GM18520 (cell line): ENCODE data around the gene FOS.

Source experiments
- ATAC-seq: cut with Tn5 transposase; IDR thresholded peaks from one replicate; pipeline ENCODE4 v1.9.1; 2021; ENCODE audit not compliant: unreplicated experiment

The FOS gene

DNA sequence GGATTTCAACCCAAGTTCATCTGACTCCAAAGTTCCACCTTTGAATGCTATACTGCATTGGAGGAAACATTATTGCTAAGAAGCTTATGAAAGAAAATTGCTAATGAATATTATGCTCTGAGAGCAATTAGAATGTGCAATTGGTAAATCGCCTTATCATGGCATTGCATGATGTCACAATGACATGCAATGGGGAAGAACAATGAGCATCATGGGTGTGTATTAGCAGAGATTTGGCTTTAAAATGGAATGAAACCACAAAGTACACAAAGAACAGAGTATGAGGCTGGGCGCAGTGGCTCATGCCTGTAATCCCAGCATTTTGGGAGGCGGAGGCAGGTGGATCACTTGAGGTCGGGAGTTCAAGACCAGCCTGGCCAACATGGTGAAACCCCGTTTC lies 34.7 kb downstream of the FOS start:
- ATAC-seq, result no peak

DNA sequence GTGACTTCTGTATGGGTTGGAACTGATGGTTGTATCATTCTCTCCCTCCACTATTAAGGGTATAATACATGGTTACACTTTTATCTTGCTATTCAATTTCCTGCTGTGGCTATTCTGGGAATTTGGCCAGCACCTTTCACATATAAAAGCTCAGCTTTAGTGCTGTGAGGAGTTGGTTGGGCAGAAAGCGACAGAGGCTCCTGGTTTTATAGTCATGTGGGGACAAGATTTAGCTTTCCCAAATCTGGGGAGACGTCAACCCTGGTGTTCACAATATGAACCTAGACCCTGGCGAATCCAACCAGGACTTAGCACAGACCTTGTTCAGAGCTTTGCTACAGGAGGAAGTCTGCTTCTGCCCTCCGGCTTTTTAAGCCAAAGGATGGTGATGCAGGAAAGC lies 36.5 kb downstream of the FOS start:
- no peak for ATAC-seq

DNA sequence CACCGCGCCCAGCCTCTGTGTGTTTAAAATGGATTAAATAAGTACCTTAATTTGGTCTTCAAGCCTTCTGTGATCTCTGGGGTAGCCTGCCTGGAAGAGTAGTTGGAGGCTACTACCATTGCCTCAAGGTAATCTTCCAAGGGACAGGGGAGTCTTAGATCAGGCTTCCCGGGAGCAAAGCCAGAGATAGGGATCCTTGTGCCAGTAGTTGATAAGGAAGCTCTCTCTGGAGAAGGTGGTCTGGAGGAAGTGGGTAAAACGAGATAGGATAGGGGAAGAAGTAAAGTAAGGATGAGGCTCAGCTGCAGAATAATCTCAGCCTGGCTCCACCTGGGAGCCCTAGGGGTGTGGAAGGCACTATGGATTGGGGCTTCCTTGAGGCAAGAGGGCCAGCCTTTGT lies 38.5 kb downstream of the FOS start:
- no peak for ATAC-seq

DNA sequence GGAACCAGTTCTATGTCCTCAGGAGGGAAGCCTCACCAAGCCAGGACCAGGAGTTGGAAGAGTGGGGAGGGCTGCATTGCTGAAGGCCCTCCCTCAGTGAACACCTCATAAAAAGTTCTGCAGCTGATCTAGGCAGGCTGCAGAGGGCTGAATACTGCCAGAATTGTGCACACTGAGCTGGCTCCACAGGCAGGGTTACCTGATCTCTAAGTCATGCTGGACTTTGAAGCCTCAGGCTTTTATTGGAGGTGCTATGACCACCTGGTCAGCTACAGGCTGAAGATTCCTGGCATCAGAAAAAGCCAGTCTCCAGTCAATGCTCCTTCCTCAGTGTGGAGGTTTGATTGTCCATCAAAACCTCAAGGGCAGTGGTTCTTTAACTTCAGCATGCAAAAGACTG lies 39.7 kb downstream of the FOS start:
- no peak for ATAC-seq

DNA sequence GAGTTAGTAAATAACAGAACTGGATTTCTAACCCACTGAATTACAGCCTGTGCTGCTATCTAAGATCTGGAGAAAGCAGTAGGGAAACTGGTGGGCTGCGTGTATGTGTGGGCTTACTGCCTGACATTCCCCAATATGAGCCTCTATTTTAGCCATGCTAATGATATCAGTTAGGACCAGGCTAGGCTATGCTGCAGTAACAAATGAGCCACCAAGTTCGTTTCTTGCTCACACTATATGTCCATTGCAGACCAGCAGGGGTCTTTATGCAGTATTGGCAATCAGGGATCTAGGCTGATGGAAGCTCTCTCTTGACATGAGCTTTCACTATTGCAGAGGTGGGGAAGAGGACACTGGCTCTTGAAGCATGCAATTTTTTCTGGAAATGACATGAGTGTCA lies 40.4 kb downstream of the FOS start:
- no peak for ATAC-seq

DNA sequence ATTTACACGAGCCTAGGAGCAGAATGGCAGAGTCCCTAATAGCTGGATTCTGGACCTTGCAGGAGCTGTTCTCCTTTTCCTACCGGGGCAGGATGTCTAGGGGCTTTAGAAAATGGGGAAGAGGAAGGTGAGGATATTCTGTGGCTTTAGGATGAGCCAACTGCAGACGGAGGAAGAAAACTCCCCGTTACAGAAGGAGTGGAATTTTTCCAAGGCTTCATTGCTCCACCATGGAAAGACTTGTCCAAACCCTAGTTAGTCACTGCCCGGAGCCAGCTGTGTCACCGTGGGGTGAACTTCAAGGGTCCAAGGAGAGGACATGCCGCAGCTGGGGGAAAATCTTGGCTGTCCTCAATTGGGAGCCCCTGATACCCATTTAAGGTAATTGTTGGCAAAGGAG lies 41.6 kb downstream of the FOS start:
- no peak for ATAC-seq

DNA sequence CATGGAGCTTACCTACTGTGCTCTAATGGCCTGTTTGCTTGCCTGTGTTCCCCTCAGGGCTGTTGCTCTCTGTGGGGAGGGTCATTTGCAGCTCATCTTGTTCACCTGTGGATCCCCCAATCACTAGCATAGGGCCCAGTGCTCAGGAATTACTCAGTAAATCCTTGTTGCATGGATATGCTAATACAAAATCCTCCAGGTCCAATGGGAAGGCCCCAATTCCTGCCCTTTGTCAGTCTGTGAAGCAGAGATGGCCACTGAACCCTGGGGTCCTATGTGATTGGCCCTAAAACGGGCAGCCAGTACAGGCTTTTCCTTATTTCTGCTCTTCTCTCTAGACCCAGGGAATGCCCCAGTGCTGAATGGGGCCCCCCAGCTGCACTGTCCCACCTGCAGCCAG lies 44.1 kb downstream of the FOS start:
- ATAC-seq, result no peak

DNA sequence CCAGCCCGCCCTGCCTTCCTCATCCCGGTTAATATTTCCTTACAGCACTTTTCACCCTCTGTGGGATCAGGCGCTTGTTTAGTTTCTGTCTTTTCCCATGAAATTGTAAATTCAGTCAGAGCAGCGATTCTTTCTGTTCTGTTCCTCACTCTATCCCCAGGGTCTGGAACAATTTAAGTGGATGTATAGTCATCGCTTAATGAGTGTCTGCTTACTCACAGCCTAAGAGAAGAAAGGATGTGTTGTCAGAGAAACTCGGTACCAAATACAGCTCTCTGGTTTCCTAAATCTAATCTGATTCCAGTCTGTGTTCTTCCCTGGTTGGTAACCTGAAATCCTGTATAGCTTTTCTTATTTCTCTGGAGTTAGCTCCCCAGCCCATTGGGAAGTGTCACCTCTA lies 44.9 kb downstream of the FOS start:
- ATAC-seq, result no peak

DNA sequence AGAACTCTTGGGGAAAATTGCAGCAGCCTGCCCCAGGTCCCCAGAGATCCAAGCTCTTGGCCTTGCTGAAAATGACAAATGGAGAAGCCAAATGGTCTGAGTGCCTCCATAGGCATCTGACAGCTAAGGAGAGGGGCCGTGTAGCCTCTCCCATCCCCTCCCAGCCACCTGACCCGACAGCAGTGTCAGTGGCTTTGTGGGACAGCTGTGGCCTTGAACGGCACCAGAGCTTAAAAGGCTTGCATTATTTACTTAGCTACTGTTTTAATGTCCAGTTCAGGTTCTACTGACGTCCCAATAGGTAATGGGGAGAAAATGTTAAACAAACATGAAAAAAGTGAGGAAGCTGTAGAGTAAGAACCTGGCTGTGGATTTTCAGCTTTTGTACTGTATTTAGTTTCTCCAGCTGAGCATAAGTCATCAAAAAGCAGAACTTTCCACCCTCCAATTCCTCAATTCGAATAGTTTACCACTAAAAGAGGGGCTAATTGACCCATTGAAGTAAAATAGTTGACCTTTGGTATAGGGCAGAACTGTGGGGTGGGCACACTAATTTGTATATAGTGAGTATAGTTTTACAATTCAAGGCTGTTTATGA lies 50.0 kb downstream of the FOS start:
- ATAC-seq, result no peak

DNA sequence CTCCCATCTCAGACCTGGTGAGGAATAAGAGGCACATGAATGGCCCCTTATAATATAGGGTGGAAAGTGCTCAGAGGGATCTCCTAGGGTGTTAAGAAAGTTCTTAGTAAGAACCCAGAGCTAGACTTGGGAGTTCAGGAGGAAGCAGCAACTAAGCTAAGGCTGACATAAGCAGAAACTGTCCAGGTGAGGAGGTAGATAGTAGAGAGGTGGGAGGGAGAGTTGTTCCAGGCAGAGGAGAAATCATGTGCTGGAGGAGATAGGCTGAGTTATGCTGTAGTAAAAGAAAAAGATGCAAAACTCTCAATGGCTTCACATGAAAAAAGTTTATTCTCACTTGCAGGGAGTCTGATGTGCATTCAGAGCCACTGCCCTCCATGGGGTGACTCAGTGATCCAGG lies 50.7 kb downstream of the FOS start:
- no peak for ATAC-seq

DNA sequence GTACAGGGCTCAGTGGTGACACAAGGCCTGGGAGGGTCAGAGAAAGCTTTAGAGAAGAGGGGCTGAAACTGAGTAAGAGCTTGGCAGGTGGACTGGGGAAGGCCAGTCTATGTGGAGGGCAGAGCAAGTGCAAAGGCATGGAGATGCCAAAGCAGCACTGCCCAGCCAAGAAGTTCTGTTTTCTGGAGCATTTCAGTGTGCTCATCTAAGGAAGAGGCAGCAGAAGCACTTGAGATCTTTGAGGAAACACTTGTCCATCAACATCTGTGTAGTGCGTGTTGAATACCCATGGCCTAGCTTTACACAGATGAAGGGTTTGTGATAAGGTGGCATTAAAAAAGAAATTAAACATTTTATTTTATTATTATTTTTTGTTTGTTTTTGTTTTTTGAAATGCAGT lies 52.8 kb downstream of the FOS start:
- no peak for ATAC-seq
